GM12892 (cell line): ENCODE data around the gene FRMD3.

Source experiments
- POLR2A ChIP-seq: IDR thresholded peaks from 2 replicates; pipeline ENCODE4 v1.6.1; 2011; ENCODE audit warnings: low read depth, low read length, control low read depth
- POLR2AphosphoS5 ChIP-seq: IDR thresholded peaks from 2 replicates; pipeline ENCODE4 v1.6.1; 2011; ENCODE audit warnings: low read depth, low read length, control low read depth

- TF ChIP-seq POLR2A, result no peak
- TF ChIP-seq POLR2AphosphoS5, result no peak
Observed at GRCh38 chr9:83204047-83204446, 334.2 kb downstream of the FRMD3 start.
